A549 (cell line): ENCODE data around the gene CHORDC1. TPM values are rescaled to one million over a fixed set of nuclear protein-coding genes. Genes with fewer than 3 reads are reported as not detected.

ENCODE experiments used
- ATAC-seq, 2 experiments: fragments of 200-7000 bp in 1 of 2; fragments of >200 bp in 1 of 2; cut with Nextera tagmentation in 1 of 2; cut with Tn5 transposase in 1 of 2; 3 replicates each; pipeline versions ENCODE4 v1.8.0 to v1.9.1; 2018 to 2020; ENCODE audit warnings: mild to moderate bottlenecking in 1 of 2, moderate library complexity in 1 of 2
- CTCF ChIA-PET: fragments of 300-600 bp; sonication (Branson Sonifier 250); formaldehyde crosslinking; extraction: SDS; loops from one replicate; lab custom pipeline; 2021; ENCODE audit warnings: antibody characterized with exemption, inconsistent platforms; lab: Yijun Ruan, JAX
- POLR2A ChIA-PET: fragments of 350-600 bp; formaldehyde crosslinking; extraction: SDS; loops from one replicate; lab custom pipeline; 2021; ENCODE audit warnings: antibody characterized with exemption, inconsistent platforms; lab: Yijun Ruan, JAX
- DNase-seq, 2 experiments: peaks; one replicate each; pipeline versions ENCODE4 v3.0.0 to v3.0.0-alpha.2; 2011 to 2016; ENCODE audit warnings: low read depth in 1 of 2, low spot score in 1 of 2
- FAIRE-seq: peaks from 2 replicates; lab custom pipeline; 2011; peaks lifted over from hg19 to GRCh38; lab: Jason Lieb, UNC
- H3K27ac ChIP-seq, 2 experiments: fragments of >200 bp; sonication (Bioruptor Twin); formaldehyde crosslinking; 3 replicates each; pipeline ENCODE4 v1.5.1; 2016 to 2017
- H3K4me1 ChIP-seq: fragments of >200 bp; sonication (Bioruptor Twin); formaldehyde crosslinking; 3 replicates; pipeline ENCODE4 v1.6.1; 2016
- H3K4me2 ChIP-seq: fragments of >200 bp; sonication (Bioruptor Twin); formaldehyde crosslinking; 3 replicates; pipeline ENCODE4 v1.6.1; 2016
- H3K4me3 ChIP-seq: fragments of >200 bp; sonication (Bioruptor Twin); formaldehyde crosslinking; 3 replicates; pipeline ENCODE4 v1.5.1; 2016
- H3K9me3 ChIP-seq: fragments of >200 bp; sonication (Bioruptor Twin); formaldehyde crosslinking; 3 replicates; pipeline ENCODE4 v1.6.1; 2016
- EP300 ChIP-seq, 2 experiments: fragments of >200 bp; sonication (Bioruptor Twin); formaldehyde crosslinking; IDR thresholded peaks; 2 replicates in 1 of 2; 3 replicates in 1 of 2; pipeline ENCODE4 v1.6.1; 2016 to 2017
- FOSL2 ChIP-seq, 2 experiments: fragments of 450-650 bp in 1 of 2; fragments of >200 bp in 1 of 2; sonication (Bioruptor Twin) in 1 of 2; formaldehyde crosslinking; IDR thresholded peaks; 2 replicates each; pipeline versions ENCODE4 v1.5.0 to v1.6.1; 2016 to 2020; ENCODE audit warnings: mild to moderate bottlenecking in 1 of 2, moderate library complexity in 1 of 2
- HEYL ChIP-seq: fragments of 250-450 bp; sonication (Bioruptor Pico); IDR thresholded peaks from 2 replicates; pipeline ENCODE4 v1.8.0; 2021; ENCODE audit warnings: mild to moderate bottlenecking, moderate library complexity
- HOXA7 ChIP-seq: fragments of 250-450 bp; sonication (Bioruptor Pico); IDR thresholded peaks from 2 replicates; pipeline ENCODE4 v1.5.0; 2020; ENCODE audit warnings: mild to moderate bottlenecking, moderate library complexity
- JUN ChIP-seq, 2 experiments: fragments of >200 bp; sonication (Bioruptor Twin); formaldehyde crosslinking; IDR thresholded peaks; 2 replicates in 1 of 2; 3 replicates in 1 of 2; pipeline ENCODE4 v1.6.1; 2016 to 2017
- KDM5A ChIP-seq: fragments of 200-600 bp; sonication (generic); IDR thresholded peaks from 2 replicates; pipeline ENCODE4 v1.6.1; 2016; ENCODE audit warnings: antibody characterized with exemption, mild to moderate bottlenecking
- MAX ChIP-seq: IDR thresholded peaks from 2 replicates; pipeline ENCODE4 v1.6.1; 2012
- MAZ ChIP-seq: fragments of 150-350 bp; IDR thresholded peaks from 2 replicates; pipeline ENCODE4 v1.6.1; 2014; ENCODE audit warnings: antibody characterized with exemption, low read depth, low read length, borderline replicate concordance
- PBX3 ChIP-seq: IDR thresholded peaks from 2 replicates; pipeline ENCODE4 v1.6.1; 2012
- POLR2A ChIP-seq: IDR thresholded peaks from 2 replicates; pipeline ENCODE4 v1.6.1; 2012; ENCODE audit warnings: mild to moderate bottlenecking, low read length
- USF2 ChIP-seq: fragments of 450-650 bp; IDR thresholded peaks from 2 replicates; pipeline ENCODE4 v1.6.1; 2014; ENCODE audit warnings: antibody characterized with exemption
- ZC3H11A ChIP-seq: fragments of 450-650 bp; IDR thresholded peaks from 2 replicates; pipeline ENCODE4 v1.6.1; 2014; ENCODE audit warnings: antibody characterized with exemption, mild to moderate bottlenecking
- ZSCAN20 ChIP-seq: fragments of 250-450 bp; sonication (Bioruptor Pico); IDR thresholded peaks from 2 replicates; pipeline ENCODE4 v1.8.0; 2022; ENCODE audit warnings: mild to moderate bottlenecking, moderate library complexity
- WGBS: methylation state at CpG from one replicate; pipeline ENCODE4 v1.1.6; 2017; ENCODE audit errors: missing lambda C conversion rate; 5-methylcytosine and 5-hydroxymethylcytosine counted together
- polyA plus RNA-seq, 4 experiments: library from polyadenylated mRNA; depleted of rRNA in 3 of 4; stranded (reverse); fragments of >200 nt; fragmentation: RNase III in 1 of 4; extraction: RNeasy Plus Mini Kit Qiagen cat#74134 plus additional on column Dnase treatment in 1 of 4; gene quantifications; 2 replicates in 3 of 4; 3 replicates in 1 of 4; pipeline ENCODE4 v1.2.3, GENCODE V29; 2011 to 2017
- TF ChIP-seq, protein P1 (sequence below): fragments of 250-450 bp; sonication (Bioruptor Pico); IDR thresholded peaks from 2 replicates; pipeline ENCODE4 v1.5.0; 2020; ENCODE audit warnings: low read depth, mild to moderate bottlenecking, moderate library complexity
- TF ChIP-seq, protein P2 (sequence below): fragments of 200-600 bp; sonication (generic); IDR thresholded peaks from 2 replicates; pipeline ENCODE4 v1.6.1; 2016; ENCODE audit warnings: antibody characterized with exemption, mild to moderate bottlenecking, moderate library complexity

Gene CHORDC1
- polyA plus RNA-seq, 2 of the 4 experiments (the other 2 are of a cell fraction) = 83.8 to 163 TPM

DNA sequence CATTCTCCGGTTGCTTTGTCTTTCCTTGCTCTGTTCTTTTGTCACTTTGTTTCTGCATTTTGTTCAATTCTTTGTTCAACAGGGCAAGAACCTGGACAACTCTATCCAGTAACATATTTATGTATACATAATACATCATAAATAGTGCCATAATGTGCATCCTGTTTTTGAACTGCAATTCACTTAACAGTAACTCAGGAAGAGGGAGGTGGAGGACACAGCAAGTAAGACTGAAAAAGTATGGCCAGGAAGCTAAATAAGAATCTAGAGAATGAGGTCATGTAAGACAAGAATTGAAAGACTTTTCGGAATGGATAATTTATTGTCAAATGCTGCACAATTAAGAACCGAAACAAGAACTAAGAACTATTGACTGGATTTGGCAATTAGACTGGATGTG lies 29.2 kb upstream of the CHORDC1 start:
- CTCF ChIA-PET = no interaction called here
- WGBS = 80% methylated on average over 3 of the region's 3 CpGs
- H3K4me3 ChIP-seq = no peak overlapping the region
- no peaks in the 10 kb centered on the region for H3K4me1 ChIP-seq
- no peak for ATAC-seq
- TF ChIP-seq ZSCAN20 (CRISPR knock-in tag) (no peak), MAZ (no peak), MAX (no peak), ZC3H11A (no peak), HEYL (CRISPR knock-in tag) (no peak), USF2 (no peak), FOSL2 (IDR thresholded peaks at IDR 0.05) (no peak), FOSL2 (CRISPR knock-in tag; IDR thresholded peaks at IDR 0.05) (no peak), KDM5A (no peak), HOXA7 (no peak), EP300 (IDR thresholded peaks at IDR 0.05) (no peak)
- TF ChIP-seq, protein P1, sequence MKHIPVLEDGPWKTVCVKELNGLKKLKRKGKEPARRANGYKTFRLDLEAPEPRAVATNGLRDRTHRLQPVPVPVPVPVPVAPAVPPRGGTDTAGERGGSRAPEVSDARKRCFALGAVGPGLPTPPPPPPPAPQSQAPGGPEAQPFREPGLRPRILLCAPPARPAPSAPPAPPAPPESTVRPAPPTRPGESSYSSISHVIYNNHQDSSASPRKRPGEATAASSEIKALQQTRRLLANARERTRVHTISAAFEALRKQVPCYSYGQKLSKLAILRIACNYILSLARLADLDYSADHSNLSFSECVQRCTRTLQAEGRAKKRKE = no peak
- TF ChIP-seq, protein P2, sequence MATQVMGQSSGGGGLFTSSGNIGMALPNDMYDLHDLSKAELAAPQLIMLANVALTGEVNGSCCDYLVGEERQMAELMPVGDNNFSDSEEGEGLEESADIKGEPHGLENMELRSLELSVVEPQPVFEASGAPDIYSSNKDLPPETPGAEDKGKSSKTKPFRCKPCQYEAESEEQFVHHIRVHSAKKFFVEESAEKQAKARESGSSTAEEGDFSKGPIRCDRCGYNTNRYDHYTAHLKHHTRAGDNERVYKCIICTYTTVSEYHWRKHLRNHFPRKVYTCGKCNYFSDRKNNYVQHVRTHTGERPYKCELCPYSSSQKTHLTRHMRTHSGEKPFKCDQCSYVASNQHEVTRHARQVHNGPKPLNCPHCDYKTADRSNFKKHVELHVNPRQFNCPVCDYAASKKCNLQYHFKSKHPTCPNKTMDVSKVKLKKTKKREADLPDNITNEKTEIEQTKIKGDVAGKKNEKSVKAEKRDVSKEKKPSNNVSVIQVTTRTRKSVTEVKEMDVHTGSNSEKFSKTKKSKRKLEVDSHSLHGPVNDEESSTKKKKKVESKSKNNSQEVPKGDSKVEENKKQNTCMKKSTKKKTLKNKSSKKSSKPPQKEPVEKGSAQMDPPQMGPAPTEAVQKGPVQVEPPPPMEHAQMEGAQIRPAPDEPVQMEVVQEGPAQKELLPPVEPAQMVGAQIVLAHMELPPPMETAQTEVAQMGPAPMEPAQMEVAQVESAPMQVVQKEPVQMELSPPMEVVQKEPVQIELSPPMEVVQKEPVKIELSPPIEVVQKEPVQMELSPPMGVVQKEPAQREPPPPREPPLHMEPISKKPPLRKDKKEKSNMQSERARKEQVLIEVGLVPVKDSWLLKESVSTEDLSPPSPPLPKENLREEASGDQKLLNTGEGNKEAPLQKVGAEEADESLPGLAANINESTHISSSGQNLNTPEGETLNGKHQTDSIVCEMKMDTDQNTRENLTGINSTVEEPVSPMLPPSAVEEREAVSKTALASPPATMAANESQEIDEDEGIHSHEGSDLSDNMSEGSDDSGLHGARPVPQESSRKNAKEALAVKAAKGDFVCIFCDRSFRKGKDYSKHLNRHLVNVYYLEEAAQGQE = no peak
- TF ChIP-seq, all 56 proteins: peak for 0
- no peak for FAIRE-seq
- Histone ChIP-seq H3K4me2 (no peak overlapping the region), H3K27ac (no peak overlapping the region), H3K9me3 (no peaks in the 10 kb centered on the region)
- no peak for DNase-seq
- POLR2A ChIA-PET = no interaction called here

GRCh38 chr11:90251599-90251998 lies 28.8 kb upstream of the CHORDC1 start:
- ATAC-seq = no peak
- POLR2A ChIA-PET = no interaction called here

More at GRCh38 chr11:90251599-90251998, 28.8 kb upstream of the CHORDC1 start:
- 11% methylated on average over 2 of the region's 2 CpGs for WGBS
- DNase-seq (no peak), FAIRE-seq (no peak)
- CTCF ChIA-PET = no interaction called here
- Histone ChIP-seq H3K4me3 (no peak overlapping the region), H3K27ac (no peak overlapping the region), H3K9me3 (no peaks in the 10 kb centered on the region), H3K4me1 (no peaks in the 10 kb centered on the region)
- no peak for TF ChIP-seq POLR2A
- TF ChIP-seq HOXA7 = no peak
- TF ChIP-seq PBX3 = no peak
- no peak for TF ChIP-seq JUN (IDR thresholded peaks at IDR 0.05)
- TF ChIP-seq MAX = no peak
- no peak for TF ChIP-seq USF2
- TF ChIP-seq, all 56 proteins: peak for 0
- no peak overlapping the region for H3K4me2 ChIP-seq
